Activated T-cell treated with anti-CD3 and anti-CD28 coated beads, Interleukin-2, amount 50 U/mL, for 1 hour (primary cell): ENCODE measurements around the gene SAYSD1.
"Not testable (repeated sequence)": the region's sequence is repeated elsewhere in the genome, so short reads cannot be mapped to it uniquely, and the experiment has no call there.

Source experiments
- DNase-seq: peaks from one replicate; pipeline ENCODE4 v3.0.0-alpha.2; 2020

Gene SAYSD1

GRCh38 chr6:39114704-39115599 is at the start of gene SAYSD1:
TSS of gene SAYSD1 (minus strand) at chr6:39115186. CDS start at chr6:39115089, 97 bp downstream.
- peak; percentile 90 for DNase-seq

- DNase-seq: no peak
Observed at GRCh38 chr6:39157511-39157910, 42.5 kb upstream of the SAYSD1 start.

- DNase-seq: no peak
Observed at GRCh38 chr6:39156801-39157200, 41.8 kb upstream of the SAYSD1 start.

GRCh38 chr6:39154705-39155104 is 39.7 kb upstream of the SAYSD1 start:
- no peak for DNase-seq

- DNase-seq: no peak
Observed at GRCh38 chr6:39153766-39154397, 38.9 kb upstream of the SAYSD1 start.

GRCh38 chr6:39152262-39152661 is 37.3 kb upstream of the SAYSD1 start:
- no peak for DNase-seq

- DNase-seq: no peak
Observed at GRCh38 chr6:39151211-39151610, 36.2 kb upstream of the SAYSD1 start.

- no peak for DNase-seq
Observed at GRCh38 chr6:39144481-39145173, 29.6 kb upstream of the SAYSD1 start.

GRCh38 chr6:39143238-39143930 is 28.4 kb upstream of the SAYSD1 start:
- peak; percentile 32 for DNase-seq

GRCh38 chr6:39140556-39141167 is 25.7 kb upstream of the SAYSD1 start:
- DNase-seq: no peak

- DNase-seq: no peak
Observed at GRCh38 chr6:39137245-39137644, 22.3 kb upstream of the SAYSD1 start.

- not testable (repeated sequence) for DNase-seq
Observed at GRCh38 chr6:39136207-39136606, 21.2 kb upstream of the SAYSD1 start.

- not testable (repeated sequence) for DNase-seq
Observed at GRCh38 chr6:39134761-39135160, 19.8 kb upstream of the SAYSD1 start.

- DNase-seq: no peak
Observed at GRCh38 chr6:39130691-39131090, 15.7 kb upstream of the SAYSD1 start.

- no peak for DNase-seq
Observed at GRCh38 chr6:39128832-39129231, 13.8 kb upstream of the SAYSD1 start.

- no peak for DNase-seq
Observed at GRCh38 chr6:39128106-39128505, 13.1 kb upstream of the SAYSD1 start.

GRCh38 chr6:39124114-39124513 is 9.1 kb upstream of the SAYSD1 start:
- DNase-seq: no peak

GRCh38 chr6:39118921-39119320 is 3.9 kb upstream of the SAYSD1 start:
- no peak for DNase-seq

- DNase-seq: no peak
Observed at GRCh38 chr6:39114388-39114703, 640 bp downstream of the SAYSD1 start.

- no peak for DNase-seq
Observed at GRCh38 chr6:39113788-39114187, 1.2 kb downstream of the SAYSD1 start.

GRCh38 chr6:39111280-39111679 is 3.7 kb downstream of the SAYSD1 start:
- no peak for DNase-seq

GRCh38 chr6:39108041-39108839 is 6.7 kb downstream of the SAYSD1 start:
- DNase-seq: no peak
